ENCODE measurements around the gene CLDN20. TPM values are rescaled to one million over a fixed set of nuclear protein-coding genes. Genes with fewer than 3 reads are reported as not detected.

Gene CLDN20
- total and polyA plus RNA-seq, 2 donors (not counting 1 experiment from before 2014, with no cell fraction given), result not detected

DNA sequence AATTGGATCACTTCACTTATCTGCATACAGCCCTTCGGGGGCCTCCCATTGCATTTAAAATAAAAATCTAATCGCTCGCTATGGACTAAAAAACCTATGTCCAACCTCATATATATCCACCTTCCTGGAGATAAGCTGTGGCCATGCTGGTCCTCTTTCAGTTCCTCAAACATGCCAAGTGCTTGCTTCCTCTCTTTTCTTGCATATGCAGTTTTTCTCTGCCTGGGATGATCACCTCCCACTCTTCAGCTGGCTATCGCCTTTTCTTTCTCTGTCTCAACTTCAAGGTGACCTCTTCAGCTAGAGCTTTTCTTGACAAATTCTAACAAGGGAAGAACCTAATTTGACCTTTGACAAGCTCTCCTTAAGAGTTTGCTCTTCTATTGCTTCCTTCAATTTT is 56.1 kb downstream of the CLDN20 start:
- no peak overlapping the region for H2AFZ ChIP-seq (ENCODE audit: low read length)
- H3K9ac ChIP-seq (ENCODE audit: insufficient read depth, low read length), result no peak overlapping the region
- H3K79me2 ChIP-seq (ENCODE audit: control insufficient read depth, insufficient read depth, low read length), result no peaks in the 10 kb centered on the region
- H3K4me3 ChIP-seq (replicated peaks in 1 of 4; ENCODE audit: control extremely low read depth in 1 of 4, insufficient read depth in 1 of 4, low read depth in 3 of 4, low read length in 4 of 4), result no peak overlapping the region
- H3K36me3 ChIP-seq (ENCODE audit: control insufficient read depth, insufficient read depth, low read length), result no peaks in the 10 kb centered on the region
- TF ChIP-seq, protein P1, sequence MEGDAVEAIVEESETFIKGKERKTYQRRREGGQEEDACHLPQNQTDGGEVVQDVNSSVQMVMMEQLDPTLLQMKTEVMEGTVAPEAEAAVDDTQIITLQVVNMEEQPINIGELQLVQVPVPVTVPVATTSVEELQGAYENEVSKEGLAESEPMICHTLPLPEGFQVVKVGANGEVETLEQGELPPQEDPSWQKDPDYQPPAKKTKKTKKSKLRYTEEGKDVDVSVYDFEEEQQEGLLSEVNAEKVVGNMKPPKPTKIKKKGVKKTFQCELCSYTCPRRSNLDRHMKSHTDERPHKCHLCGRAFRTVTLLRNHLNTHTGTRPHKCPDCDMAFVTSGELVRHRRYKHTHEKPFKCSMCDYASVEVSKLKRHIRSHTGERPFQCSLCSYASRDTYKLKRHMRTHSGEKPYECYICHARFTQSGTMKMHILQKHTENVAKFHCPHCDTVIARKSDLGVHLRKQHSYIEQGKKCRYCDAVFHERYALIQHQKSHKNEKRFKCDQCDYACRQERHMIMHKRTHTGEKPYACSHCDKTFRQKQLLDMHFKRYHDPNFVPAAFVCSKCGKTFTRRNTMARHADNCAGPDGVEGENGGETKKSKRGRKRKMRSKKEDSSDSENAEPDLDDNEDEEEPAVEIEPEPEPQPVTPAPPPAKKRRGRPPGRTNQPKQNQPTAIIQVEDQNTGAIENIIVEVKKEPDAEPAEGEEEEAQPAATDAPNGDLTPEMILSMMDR (conservative IDR thresholded peaks at IDR 0.05 in 1 of 2, IDR thresholded peaks at IDR 0.05 in 1 of 2; ENCODE audit: low read depth in 1 of 2, low read length in 2 of 2), result no peak
- H3K27me3 ChIP-seq (ENCODE audit: control insufficient read depth, insufficient read depth, low read length), result no peaks in the 10 kb centered on the region
- H3K4me1 ChIP-seq (ENCODE audit: control insufficient read depth, extremely low read depth, insufficient read depth, low read length), result no peaks in the 10 kb centered on the region
- H4K20me1 ChIP-seq (ENCODE audit: control insufficient read depth, extremely low read depth, insufficient read depth, low read length), result no peaks in the 10 kb centered on the region
- H3K9me3 ChIP-seq (ENCODE audit: control insufficient read depth, insufficient read depth, low read depth, low read length), result no peaks in the 10 kb centered on the region
- H3K4me2 ChIP-seq (ENCODE audit: extremely low read depth, insufficient read depth, low read length), result no peak overlapping the region
- DNase-seq (ENCODE audit: low read depth in 2 of 2), result no peak
- H3K27ac ChIP-seq (ENCODE audit: insufficient read depth, low read length), result no peak overlapping the region

DNA sequence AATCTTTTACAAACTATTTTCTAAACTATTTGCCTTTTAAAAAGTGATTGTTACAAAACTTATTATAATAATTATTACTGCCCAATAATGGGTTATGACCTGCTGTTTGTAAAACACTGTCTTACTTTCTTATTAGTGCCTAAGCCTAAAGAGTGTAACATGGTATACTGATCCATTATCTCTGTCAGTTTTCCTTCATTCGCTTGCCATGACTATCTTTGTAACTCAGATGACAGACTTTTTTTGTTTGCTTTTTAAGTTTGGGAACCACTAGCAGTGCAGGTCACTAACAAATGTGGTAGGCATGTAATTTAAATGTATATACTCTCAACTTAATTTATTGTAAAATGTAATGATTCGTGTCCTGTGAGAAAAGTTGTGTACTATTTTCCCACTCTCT is 60.4 kb downstream of the CLDN20 start:
- no peaks in the 10 kb centered on the region for H3K79me2 ChIP-seq (ENCODE audit: control insufficient read depth, insufficient read depth, low read length)
- DNase-seq (ENCODE audit: low read depth in 2 of 2), result no peak
- no peaks in the 10 kb centered on the region for H3K9me3 ChIP-seq (ENCODE audit: control insufficient read depth, insufficient read depth, low read depth, low read length)
- H3K27ac ChIP-seq (ENCODE audit: insufficient read depth, low read length), result no peak overlapping the region
- no peak overlapping the region for H3K4me3 ChIP-seq (replicated peaks in 1 of 4; ENCODE audit: control extremely low read depth in 1 of 4, insufficient read depth in 1 of 4, low read depth in 3 of 4, low read length in 4 of 4)
- H2AFZ ChIP-seq (ENCODE audit: low read length), result no peak overlapping the region
- H3K36me3 ChIP-seq (ENCODE audit: control insufficient read depth, insufficient read depth, low read length), result no peaks in the 10 kb centered on the region
- H3K9ac ChIP-seq (ENCODE audit: insufficient read depth, low read length), result no peak overlapping the region
- no peak overlapping the region for H3K4me2 ChIP-seq (ENCODE audit: extremely low read depth, insufficient read depth, low read length)
- no peaks in the 10 kb centered on the region for H4K20me1 ChIP-seq (ENCODE audit: control insufficient read depth, extremely low read depth, insufficient read depth, low read length)
- no peak for TF ChIP-seq EZH2 (IDR thresholded peaks at IDR 0.05; ENCODE audit: low read length, missing control alignments)
- TF ChIP-seq, protein P1 (conservative IDR thresholded peaks at IDR 0.05 in 1 of 2, IDR thresholded peaks at IDR 0.05 in 1 of 2; ENCODE audit: low read depth in 1 of 2, low read length in 2 of 2), result no peak
- no peaks in the 10 kb centered on the region for H3K27me3 ChIP-seq (ENCODE audit: control insufficient read depth, insufficient read depth, low read length)
- H3K4me1 ChIP-seq (ENCODE audit: control insufficient read depth, extremely low read depth, insufficient read depth, low read length), result peaks cover 2% of the 10 kb centered on the region

DNA sequence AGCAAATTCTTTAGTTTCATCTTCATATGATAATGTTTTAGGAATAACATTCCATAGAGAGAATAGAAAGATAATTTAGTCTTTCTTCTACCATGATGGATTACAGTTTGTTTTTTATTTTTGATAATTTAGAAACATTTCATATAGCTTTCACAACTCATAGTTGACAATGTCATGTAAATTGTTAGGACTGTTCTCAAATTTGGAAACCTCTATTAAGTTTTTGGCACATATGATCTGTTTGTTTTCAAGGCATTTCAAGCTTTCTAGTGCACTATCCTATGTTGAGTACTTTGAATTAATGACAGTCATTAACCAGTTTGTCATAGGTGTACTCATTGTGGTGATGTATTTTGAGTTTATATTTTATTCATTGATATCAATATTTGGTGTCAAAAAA is 61.2 kb downstream of the CLDN20 start:
- H3K27ac ChIP-seq (ENCODE audit: insufficient read depth, low read length), result no peak overlapping the region
- DNase-seq (ENCODE audit: low read depth in 2 of 2), result no peak
- H3K79me2 ChIP-seq (ENCODE audit: control insufficient read depth, insufficient read depth, low read length), result no peaks in the 10 kb centered on the region
- no peak overlapping the region for H3K9ac ChIP-seq (ENCODE audit: insufficient read depth, low read length)
- H3K27me3 ChIP-seq (ENCODE audit: control insufficient read depth, insufficient read depth, low read length), result no peaks in the 10 kb centered on the region
- H3K36me3 ChIP-seq (ENCODE audit: control insufficient read depth, insufficient read depth, low read length), result no peaks in the 10 kb centered on the region
- no peak overlapping the region for H3K4me2 ChIP-seq (ENCODE audit: extremely low read depth, insufficient read depth, low read length)
- no peaks in the 10 kb centered on the region for H3K9me3 ChIP-seq (ENCODE audit: control insufficient read depth, insufficient read depth, low read depth, low read length)
- H4K20me1 ChIP-seq (ENCODE audit: control insufficient read depth, extremely low read depth, insufficient read depth, low read length), result no peaks in the 10 kb centered on the region
- H3K4me1 ChIP-seq (ENCODE audit: control insufficient read depth, extremely low read depth, insufficient read depth, low read length), result peaks cover 2% of the 10 kb centered on the region
- TF ChIP-seq EZH2 (IDR thresholded peaks at IDR 0.05; ENCODE audit: low read length, missing control alignments), result no peak
- TF ChIP-seq, protein P1 (conservative IDR thresholded peaks at IDR 0.05 in 1 of 2, IDR thresholded peaks at IDR 0.05 in 1 of 2; ENCODE audit: low read depth in 1 of 2, low read length in 2 of 2), result no peak
- H3K4me3 ChIP-seq (replicated peaks in 1 of 4; ENCODE audit: control extremely low read depth in 1 of 4, insufficient read depth in 1 of 4, low read depth in 3 of 4, low read length in 4 of 4), result no peak overlapping the region
- H2AFZ ChIP-seq (ENCODE audit: low read length), result no peak overlapping the region

Measured in fibroblast of lung (primary cell).